Central memory CD4-positive, alpha-beta T cell (primary cell): ENCODE results near the gene ACACA.

Source experiments
- DNase-seq: peaks from one replicate; pipeline ENCODE4 v3.0.0; 2022

The ACACA gene

DNA sequence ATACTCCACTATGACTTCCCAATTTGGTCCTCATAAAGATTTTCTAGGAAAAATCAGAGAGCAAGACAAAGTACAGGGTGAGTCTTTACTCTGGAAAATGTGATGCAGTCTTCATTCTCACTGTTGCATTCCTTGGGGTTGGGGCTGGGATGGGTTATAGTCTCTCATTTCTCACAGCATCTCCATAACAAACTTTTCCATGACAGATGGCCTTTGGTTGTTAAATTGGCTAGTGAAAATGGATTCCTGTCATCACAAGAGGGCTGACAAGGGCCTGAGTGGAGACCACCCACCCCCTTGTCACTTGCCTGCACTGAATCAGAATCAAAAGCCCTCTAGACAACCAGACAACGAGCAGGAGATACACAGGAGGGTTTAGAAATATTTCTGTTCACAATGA, 283.2 kb downstream of the ACACA start:
- no peak for DNase-seq

GRCh38 chr17:37121616-37122015, 285.0 kb downstream of the ACACA start:
- DNase-seq, result no peak

GRCh38 chr17:37118366-37119137, 288.1 kb downstream of the ACACA start:
- no peak for DNase-seq

- no peak for DNase-seq
Measured at GRCh38 chr17:37117373-37118142, 289.1 kb downstream of the ACACA start.

DNA sequence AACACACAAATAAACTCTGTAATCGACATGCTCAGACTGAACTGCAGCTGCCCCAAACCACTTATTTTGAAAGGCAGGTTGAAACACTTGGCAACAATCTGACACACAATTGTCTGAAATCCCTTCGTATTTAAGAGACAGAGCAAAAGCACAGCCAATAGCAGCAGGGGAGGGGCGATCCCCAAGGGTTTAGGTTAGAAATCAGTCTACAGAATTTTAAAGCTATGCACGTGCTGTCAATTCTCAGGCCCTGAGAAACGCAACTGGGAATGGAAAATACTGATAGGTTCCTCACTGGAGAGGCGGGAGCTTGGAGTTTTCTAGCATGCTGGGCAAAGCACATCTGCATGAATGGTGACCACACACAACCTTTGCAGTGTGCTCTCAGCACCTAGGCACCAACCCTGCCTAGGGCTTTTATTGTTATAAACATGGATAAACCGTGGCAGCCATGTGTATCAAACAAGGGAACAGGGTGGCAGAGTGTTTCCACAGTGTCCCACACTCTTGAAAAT, 289.9 kb downstream of the ACACA start:
- DNase-seq, result no peak

DNA sequence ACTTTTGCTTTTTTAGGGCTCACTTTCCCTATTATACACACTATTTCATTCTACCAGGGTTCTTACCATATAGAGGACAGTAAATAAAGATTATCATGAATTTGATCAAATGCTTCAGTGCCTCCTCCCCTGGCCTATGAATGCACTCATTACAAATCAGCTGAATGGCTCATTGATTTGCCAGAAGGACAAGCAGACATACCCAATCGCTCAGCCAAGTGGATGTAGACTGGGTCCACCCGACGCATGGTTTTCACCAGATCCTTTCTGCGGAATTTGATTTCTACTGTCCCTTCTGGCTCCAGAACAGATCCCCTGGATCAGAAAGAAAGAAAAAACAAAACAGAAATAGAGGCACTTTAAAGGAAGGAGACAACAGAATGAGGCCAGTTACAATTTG, 295.3 kb downstream of the ACACA start:
- DNase-seq, result no peak

- no peak for DNase-seq
Measured at GRCh38 chr17:37110746-37111145, 295.9 kb downstream of the ACACA start.

- no peak for DNase-seq
Measured at GRCh38 chr17:37109731-37110710, 296.6 kb downstream of the ACACA start.

DNA sequence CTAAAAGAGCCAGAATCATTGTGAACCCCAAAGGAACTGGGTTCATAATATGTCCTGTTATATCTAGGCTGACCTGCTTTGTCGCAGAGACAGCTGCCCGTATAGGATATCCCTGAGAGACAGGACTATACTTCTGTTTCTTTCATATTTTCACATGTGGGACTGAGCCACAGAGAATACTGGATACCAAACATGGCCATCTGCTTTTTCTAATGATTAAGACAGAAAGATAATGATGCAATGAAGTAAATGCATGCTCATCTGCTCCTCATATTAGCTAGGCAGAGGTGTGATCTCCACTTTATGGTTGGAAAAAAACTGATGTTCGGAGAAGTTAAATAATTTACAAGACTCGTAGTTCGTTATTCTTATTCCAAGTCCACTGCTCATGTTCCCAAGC, 297.5 kb downstream of the ACACA start:
- DNase-seq, result no peak

- no peak for DNase-seq
Measured at GRCh38 chr17:37107406-37108083, 299.1 kb downstream of the ACACA start.

GRCh38 chr17:37106049-37106448, 300.6 kb downstream of the ACACA start:
- DNase-seq, result no peak

GRCh38 chr17:37103231-37103630, 303.4 kb downstream of the ACACA start:
- DNase-seq, result no peak

GRCh38 chr17:37101306-37101705, 305.3 kb downstream of the ACACA start:
- no peak for DNase-seq

GRCh38 chr17:37100231-37100630, 306.4 kb downstream of the ACACA start:
- DNase-seq, result no peak

DNA sequence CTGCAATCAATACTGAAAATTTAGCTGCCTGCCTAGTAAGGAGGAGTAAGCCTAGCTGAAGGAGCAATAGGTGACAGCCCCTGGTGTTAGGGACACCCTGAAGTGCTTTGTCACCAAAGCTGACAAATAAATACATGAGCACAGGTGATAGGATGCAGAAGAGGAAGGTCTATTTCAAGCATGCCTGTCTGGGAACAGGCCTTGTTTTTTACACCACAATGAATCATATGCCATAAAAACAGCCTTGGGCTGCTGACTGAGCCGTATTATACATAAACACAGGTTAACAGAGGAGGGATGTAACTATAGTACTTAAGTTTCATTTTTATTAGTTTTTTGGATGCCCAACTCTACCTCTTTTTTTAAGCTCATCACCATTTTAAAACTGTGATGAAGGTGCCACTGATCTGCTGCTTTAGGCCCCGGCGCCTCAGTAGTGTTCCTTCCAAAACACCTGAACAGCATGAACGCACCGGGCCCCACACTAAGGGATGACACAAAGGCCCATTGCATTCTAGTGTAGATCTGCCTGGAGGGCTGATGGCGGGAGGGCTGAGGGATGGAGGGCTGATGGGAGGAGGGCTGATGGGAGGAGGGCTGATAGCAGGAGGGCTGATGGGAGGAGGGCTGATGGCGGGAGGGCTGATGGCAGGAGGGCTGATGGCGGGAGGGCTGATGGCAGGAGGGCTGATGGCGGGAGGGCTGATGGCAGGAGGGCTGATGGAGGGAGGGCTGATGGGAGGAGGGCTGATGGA, 307.5 kb downstream of the ACACA start:
- DNase-seq, result no peak

DNA sequence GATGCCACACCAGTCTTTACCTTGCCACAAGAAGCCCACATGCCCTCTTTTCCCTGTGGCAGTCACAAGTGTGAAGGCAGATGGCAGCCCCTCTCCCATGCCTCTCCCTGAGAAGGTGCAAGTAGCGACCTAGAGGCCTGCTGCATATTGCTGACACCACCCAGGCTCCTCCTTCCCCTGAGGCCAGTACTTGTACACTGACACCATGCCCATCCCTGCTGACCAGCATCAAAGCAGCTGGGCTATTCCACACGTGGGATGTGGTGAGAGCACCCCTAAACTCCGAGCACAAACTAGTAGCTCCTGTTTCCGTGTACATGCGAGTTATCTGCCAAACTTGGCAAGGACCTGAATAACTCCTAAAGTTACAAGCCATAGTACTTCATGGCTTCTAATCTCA, 308.5 kb downstream of the ACACA start:
- no peak for DNase-seq

DNA sequence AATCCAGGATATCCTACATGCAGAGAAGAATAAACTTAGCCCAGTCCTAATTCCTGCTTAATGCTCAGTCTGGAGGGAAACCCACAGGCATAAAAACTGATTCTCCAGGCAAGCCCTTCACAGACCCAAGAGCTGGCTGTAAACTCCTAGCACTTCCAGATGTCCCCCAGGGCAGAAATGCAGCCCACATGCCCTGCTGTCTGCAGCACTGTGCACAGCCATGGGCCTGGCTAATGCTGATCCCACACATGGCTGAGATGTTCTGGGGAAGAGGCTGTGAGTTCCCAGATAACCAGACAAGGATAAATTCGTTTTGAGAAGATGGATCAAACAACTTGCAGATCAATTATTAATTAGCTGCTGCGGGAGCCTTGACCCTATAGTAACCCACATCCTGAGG, 309.5 kb downstream of the ACACA start:
- DNase-seq, result no peak

GRCh38 chr17:37096071-37096470, 310.6 kb downstream of the ACACA start:
- no peak for DNase-seq

DNA sequence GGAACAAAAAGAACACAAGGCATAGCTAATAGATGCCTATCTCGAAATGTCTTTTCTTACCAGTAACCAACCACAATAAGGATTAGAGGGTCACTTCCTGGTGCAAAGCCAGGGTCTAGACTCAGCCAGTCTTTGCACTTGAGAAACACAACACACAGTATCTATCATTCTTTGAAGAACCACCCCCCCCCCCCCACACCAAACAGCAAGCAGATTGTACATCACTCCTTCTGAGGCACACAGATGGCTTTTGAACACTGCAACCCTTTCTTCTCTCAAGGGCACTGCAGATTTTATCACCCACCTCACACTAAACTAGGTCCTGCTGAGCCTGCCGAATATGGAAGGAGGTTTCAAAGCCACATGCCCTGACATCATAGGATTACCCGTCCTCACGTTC, 312.2 kb downstream of the ACACA start:
- DNase-seq, result no peak

GRCh38 chr17:37092701-37093100, 313.9 kb downstream of the ACACA start:
- no peak for DNase-seq

DNA sequence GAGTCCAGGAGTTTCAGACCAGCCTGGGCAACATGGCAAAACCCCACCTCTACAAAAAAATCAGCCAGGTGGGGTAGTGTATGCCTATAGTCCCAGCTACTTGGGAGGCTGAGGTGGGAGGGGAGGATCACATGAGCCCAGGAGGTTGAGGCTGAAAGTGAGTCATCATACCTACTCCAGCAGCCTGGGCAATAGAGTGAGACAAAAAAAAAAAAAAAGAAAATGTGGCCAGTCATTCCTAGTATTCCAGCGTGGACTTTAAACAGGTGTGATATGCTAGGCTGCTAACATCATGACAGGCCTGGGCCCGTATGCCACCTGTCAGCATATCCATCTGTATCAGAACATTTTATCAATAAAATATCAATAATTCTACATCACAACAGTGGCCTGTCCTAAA, 314.6 kb downstream of the ACACA start:
- DNase-seq, result no peak

GRCh38 chr17:37090941-37091340, 315.7 kb downstream of the ACACA start:
- DNase-seq, result no peak
